HG02571 (cell line): ENCODE measurements around the gene KNSTRN.
A peak's percentile ranks its signal among the peaks of the same experiment; 100 is the strongest.

Source experiments
- ATAC-seq: cut with Tn5 transposase; IDR thresholded peaks from one replicate; pipeline ENCODE4 v1.9.1; 2021; ENCODE audit warnings: mild to moderate bottlenecking, moderate library complexity; ENCODE audit not compliant: unreplicated experiment

The KNSTRN gene

GRCh38 chr15:40382580-40383456, at the start of gene KNSTRN:
KNSTRN (plus strand) TSS chr15:40382721; CDS start chr15:40382836, 115 bp downstream.
- ATAC-seq, result peak; percentile 92

GRCh38 chr15:40333922-40334492, 48.5 kb upstream of the KNSTRN start:
- no peak for ATAC-seq

GRCh38 chr15:40334541-40334940, 48.0 kb upstream of the KNSTRN start:
- ATAC-seq, result no peak

GRCh38 chr15:40334941-40335795, 47.4 kb upstream of the KNSTRN start:
- no peak for ATAC-seq

GRCh38 chr15:40335938-40336743, 46.4 kb upstream of the KNSTRN start:
- ATAC-seq, result no peak

DNA sequence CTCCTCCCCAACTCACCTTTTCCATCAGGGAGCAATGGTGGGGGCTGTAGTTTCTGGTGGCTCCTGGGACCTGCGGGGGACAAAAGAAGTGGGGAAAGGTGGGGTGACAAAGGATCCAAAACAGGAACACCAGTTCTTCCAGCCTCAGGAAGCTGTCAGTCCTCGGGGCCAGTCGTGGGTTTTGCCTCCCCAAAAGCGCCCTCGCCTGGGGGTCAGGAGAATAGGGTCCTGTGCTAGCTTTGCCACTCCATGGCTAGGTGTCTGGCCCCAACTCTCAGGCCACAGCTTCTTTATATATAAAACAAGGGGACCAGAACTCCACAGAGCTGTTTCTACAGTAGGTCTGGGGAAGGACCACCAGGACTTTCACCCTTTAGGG, 45.8 kb upstream of the KNSTRN start:
- ATAC-seq, result no peak

GRCh38 chr15:40337597-40337996, 44.9 kb upstream of the KNSTRN start:
- no peak for ATAC-seq

- ATAC-seq, result no peak
Observed at GRCh38 chr15:40338041-40338657, 44.4 kb upstream of the KNSTRN start.

GRCh38 chr15:40338921-40339620, 43.5 kb upstream of the KNSTRN start:
- ATAC-seq, result no peak

GRCh38 chr15:40339621-40339945, 42.9 kb upstream of the KNSTRN start:
- no peak for ATAC-seq

- no peak for ATAC-seq
Observed at GRCh38 chr15:40340038-40340739, 42.3 kb upstream of the KNSTRN start.

GRCh38 chr15:40340740-40341400, 41.7 kb upstream of the KNSTRN start, which contains the start of gene CCDC9B:
CCDC9B (minus strand) TSS chr15:40340939; CDS start chr15:40340819, 120 bp downstream.
- no peak for ATAC-seq

GRCh38 chr15:40342416-40343320, 39.9 kb upstream of the KNSTRN start:
- ATAC-seq, result no peak

- no peak for ATAC-seq
Observed at GRCh38 chr15:40343512-40343911, 39.0 kb upstream of the KNSTRN start.

DNA sequence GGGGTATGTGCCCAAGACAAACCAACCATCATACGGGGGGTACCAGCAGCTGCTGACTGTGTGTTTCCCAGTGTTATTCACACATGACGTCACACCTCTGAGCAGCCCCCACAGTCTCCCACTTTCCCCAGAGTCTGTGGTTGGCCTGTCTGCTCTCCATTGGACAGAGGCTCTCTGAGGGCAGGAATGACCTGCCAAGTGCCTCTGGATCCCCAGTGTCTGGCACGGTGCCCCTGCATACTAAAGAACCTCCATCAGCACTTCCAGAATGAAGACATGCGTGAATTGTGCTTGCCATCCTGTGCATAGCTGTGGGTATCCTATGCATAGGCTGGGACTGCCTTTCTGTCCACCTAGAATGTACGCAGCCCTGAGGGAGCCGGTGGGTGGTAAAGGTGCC, 38.3 kb upstream of the KNSTRN start:
- ATAC-seq, result no peak

GRCh38 chr15:40344631-40345120, 37.8 kb upstream of the KNSTRN start:
- no peak for ATAC-seq

DNA sequence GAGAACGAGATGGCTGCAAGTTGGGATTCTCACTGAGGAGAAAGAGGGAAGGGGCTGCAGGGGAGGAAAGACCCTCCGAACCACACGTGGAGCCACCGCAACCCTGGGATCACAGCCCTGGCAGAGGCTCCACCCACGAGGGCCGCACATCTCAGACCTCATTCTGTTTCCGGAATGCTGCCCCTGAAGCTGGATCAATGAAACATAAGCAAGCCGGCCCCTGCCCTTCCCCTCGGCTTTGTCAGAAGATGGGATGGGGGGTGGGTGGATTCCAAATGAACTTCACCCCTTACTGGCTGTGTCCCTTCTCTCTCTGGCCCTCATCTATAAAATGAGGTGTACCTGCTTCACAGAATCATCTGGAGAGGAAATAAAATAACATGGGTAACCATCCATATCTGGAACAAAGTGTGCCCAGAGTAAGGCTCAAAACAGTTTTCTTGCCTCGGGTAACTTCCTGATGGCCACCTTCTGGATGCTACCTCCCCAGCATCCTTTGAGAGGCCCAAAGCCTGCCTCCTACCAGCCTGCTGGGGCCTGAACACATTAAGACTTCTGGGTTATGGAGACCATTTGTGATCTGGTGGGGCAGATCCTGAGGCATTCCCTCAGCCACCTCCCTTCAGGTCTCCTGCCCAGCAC, 37.2 kb upstream of the KNSTRN start:
- ATAC-seq, result no peak
